SJCRH30 (cell line): ENCODE results near the gene UBR3. TPM values are rescaled to one million over a fixed set of nuclear protein-coding genes. Genes with fewer than 3 reads are reported as not detected.
"Not testable (repeated sequence)": the region's sequence is repeated elsewhere in the genome, so short reads cannot be mapped to it uniquely, and the experiment has no call there.

ENCODE experiments used
- DNase-seq, 2 experiments: peaks; one replicate each; pipeline ENCODE4 v3.0.0-alpha.2; 2015 to 2020
- H3K27ac ChIP-seq: fragments of 250-450 bp; sonication (Bioruptor Pico); 2 replicates; pipeline ENCODE4 v1.5.1; 2020; ENCODE audit warnings: mild to moderate bottlenecking, moderate library complexity
- H3K27me3 ChIP-seq: fragments of 250-450 bp; sonication (Bioruptor Pico); 2 replicates; pipeline ENCODE4 v1.5.1; 2020; ENCODE audit warnings: mild to moderate bottlenecking, moderate library complexity
- H3K36me3 ChIP-seq: fragments of 250-450 bp; sonication (Bioruptor Pico); 2 replicates; pipeline ENCODE4 v1.5.1; 2020; ENCODE audit warnings: mild to moderate bottlenecking, moderate library complexity
- H3K4me1 ChIP-seq: fragments of 250-450 bp; sonication (Bioruptor Pico); 2 replicates; pipeline ENCODE4 v1.5.1; 2020; ENCODE audit warnings: mild to moderate bottlenecking, moderate library complexity
- H3K4me3 ChIP-seq: fragments of 250-450 bp; sonication (Bioruptor Pico); 2 replicates; pipeline ENCODE4 v1.5.1; 2020; ENCODE audit warnings: mild to moderate bottlenecking, moderate library complexity
- H3K9me3 ChIP-seq: fragments of 250-450 bp; sonication (Bioruptor Pico); replicated peaks from 2 replicates; pipeline ENCODE4 v1.5.1; 2020; ENCODE audit warnings: mild to moderate bottlenecking, moderate library complexity
- total RNA-seq: library from RNA; depleted of rRNA; stranded (reverse); fragments of >200 nt; shearing (Covaris generic); gene quantifications from 2 replicates; pipeline ENCODE4 v1.2.3, GENCODE V29; 2014; rRNA removed

UBR3 gene
- total RNA-seq, 1 experiment from 2014 or later, result 31.4 TPM

DNA sequence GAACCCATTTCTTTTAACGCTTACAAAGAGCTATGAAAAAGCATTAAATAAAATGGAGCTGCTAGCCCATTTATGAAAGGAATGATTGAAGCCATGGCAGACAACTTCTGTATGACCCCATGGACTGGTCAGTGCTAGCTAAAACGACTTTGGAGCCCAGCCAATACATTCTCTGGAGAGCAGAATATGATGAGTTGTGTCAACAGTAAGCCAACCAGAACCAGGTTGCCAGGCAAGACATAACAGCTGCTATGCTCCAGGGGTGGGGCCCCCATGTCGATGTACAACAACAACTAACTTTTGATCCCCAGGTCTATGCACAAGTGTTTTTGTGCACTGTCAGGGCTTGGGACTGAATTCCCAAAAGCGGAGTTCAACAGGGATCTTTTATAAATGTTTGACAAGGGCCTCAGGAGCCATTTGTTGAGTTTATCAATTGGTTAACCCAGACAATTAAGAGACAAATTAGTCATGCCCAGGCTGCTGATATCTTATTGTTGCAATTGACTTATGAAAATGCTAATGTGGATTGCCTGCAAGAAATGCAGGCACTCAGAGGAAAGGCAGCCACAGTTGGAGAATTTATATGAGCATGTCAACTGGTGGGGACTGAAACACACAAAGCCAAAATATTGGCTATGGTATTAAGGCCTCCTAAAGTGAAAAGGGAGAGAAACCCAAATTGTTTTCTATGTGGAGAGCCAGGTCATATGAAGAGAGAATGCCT, 286.1 kb downstream of the UBR3 start:
- H3K9me3 ChIP-seq, result no peaks in the 10 kb centered on the region
- no peaks in the 10 kb centered on the region for H3K27me3 ChIP-seq
- DNase-seq, result peak; percentile 86 to 88
- H3K36me3 ChIP-seq, result no peaks in the 10 kb centered on the region
- peaks cover 15% of the 10 kb centered on the region for H3K4me1 ChIP-seq
- peak overlapping the region; percentile 19; the same call in 1 of the 2 replicates for H3K4me3 ChIP-seq
- peak overlapping the region; percentile 61 for H3K27ac ChIP-seq

DNA sequence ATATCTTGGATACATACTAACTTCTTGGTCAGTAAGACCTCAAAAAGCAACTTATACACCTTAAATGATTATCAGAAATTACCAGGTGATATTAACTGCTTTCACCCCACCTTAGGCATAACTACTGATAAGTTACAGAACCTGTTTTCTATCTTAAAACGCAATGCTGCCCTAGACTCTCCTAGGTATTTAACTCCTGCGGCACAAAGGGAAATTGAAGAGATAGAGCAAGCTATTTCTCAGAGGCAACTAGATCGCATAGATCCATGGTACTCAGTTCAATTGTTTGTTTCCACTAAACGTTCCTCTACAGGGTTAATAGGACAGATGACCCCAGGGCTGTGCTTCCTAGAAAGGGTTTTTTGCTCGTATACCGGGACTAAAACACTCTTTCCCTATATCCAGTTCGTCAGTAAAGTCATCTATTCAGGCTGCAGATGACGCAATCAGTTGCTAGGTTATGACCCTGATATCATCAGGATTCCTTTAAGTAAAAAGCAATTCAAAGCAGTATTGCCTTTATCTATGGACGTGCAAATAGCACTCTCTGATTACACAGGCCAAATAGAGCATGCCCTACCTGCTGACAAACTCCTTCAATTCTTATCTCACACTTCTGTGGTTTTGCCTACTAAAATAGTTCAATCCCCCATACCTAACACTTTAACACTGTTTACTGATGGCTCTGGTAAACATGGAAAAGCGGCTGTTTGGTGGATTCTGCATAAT, 288.4 kb downstream of the UBR3 start:
- Histone ChIP-seq H3K4me3 (no peak overlapping the region), H3K4me1 (peaks cover 15% of the 10 kb centered on the region), H3K27me3 (no peaks in the 10 kb centered on the region), H3K9me3 (no peaks in the 10 kb centered on the region), H3K27ac (no peak overlapping the region), H3K36me3 (no peaks in the 10 kb centered on the region)
- DNase-seq, result no peak

DNA sequence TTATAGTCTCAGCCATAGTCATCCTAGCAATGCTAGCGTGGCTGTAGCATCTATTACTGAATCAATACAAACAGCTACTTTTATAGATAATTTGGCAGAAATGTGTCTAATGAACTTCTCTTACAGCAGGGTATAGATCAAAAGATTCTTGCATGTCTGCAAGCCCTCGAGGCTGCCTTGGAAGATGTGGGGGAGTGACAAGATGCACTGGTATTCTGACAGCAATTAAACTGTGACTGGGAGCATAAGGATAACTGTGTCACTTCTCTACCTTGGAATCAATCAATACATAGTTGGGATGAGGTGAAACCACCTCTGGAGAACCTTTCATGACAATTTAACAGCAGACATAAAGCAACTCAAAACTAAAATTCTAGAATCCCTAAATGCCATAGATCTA, 291.4 kb downstream of the UBR3 start:
- Histone ChIP-seq H3K27me3 (no peaks in the 10 kb centered on the region), H3K4me1 (peaks cover 5% of the 10 kb centered on the region; the same call in 1 of the 2 replicates), H3K4me3 (no peak overlapping the region), H3K27ac (no peak overlapping the region), H3K9me3 (no peaks in the 10 kb centered on the region), H3K36me3 (no peaks in the 10 kb centered on the region)
- no peak for DNase-seq

DNA sequence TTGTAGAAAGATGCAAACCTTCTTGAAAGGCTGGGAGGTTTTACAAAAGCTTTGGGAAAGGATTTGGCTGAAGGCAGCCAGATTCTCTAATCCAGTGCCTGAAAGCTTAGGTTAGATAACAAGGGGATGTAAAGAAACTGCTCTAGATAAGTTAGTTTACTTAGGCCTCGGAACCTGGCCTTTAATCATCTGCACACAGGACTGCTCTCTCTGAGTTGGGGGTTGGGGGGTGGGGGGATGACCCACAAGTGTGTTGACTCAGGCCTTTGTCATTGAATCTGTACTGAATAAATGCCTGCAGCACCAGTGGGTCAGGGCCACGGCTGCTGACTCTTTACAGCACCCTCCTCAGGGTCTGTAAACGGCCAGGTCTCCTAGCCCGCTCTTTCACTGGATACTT, 292.1 kb downstream of the UBR3 start:
- not testable (repeated sequence) for DNase-seq, H3K9me3 ChIP-seq, H3K4me1 ChIP-seq, H3K4me3 ChIP-seq, H3K27me3 ChIP-seq, H3K36me3 ChIP-seq, H3K27ac ChIP-seq

DNA sequence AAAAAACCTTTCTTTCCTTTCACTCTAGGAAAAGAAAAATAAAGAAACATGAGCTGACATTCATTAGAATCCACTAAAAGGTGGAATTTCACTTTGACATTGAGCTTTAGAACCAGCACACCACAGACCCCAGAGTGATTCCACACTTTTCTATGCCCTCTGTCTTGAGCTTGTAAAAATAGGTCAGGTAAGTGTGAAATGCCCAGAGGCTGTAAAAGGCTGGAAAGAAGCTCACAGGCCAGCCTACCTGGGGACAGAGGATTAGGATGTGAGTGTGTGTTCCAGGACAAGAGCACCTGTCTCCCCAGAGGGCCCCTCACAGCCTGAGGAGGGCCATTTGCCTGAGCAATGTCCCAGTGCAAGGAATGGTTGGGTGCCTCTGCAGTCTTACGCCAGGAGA, 294.4 kb downstream of the UBR3 start:
- Histone ChIP-seq H3K4me3 (no peak overlapping the region), H3K36me3 (no peaks in the 10 kb centered on the region), H3K27ac (no peak overlapping the region), H3K4me1 (no peaks in the 10 kb centered on the region), H3K27me3 (no peaks in the 10 kb centered on the region), H3K9me3 (no peaks in the 10 kb centered on the region)
- no peak for DNase-seq

DNA sequence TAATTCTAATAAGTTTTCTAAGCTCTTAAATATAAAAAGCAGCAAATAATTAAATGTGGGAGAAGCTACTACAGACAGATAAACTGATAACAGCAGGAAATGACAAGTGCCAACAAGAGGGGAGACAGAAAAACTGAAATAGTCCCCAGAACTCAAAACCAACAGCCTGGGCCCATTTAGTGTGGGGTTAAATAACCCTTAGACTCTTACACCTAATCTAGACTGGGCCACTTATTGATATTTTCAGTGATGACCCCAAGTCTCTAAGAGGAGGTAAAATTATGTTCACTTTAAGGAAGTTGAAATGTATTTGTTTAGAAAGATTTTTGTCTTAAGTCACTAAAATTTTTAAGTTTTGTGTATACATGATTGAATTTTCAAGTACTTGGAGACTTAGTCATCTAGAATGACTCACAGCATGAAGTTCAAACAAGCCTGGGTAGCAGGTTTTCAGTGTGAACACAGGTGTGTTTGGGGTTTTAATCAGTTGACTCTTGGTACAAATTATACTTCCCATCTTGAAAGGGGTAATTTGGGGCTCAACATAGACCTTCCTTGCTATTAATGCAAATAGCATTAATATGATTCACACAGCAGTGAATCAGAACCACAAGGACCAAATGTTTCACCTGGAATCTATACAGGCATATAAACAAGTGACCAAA, 295.8 kb downstream of the UBR3 start:
- DNase-seq, result no peak
- Histone ChIP-seq H3K9me3 (no peaks in the 10 kb centered on the region), H3K27ac (no peak overlapping the region), H3K36me3 (no peaks in the 10 kb centered on the region), H3K27me3 (no peaks in the 10 kb centered on the region), H3K4me1 (no peaks in the 10 kb centered on the region), H3K4me3 (no peak overlapping the region)

DNA sequence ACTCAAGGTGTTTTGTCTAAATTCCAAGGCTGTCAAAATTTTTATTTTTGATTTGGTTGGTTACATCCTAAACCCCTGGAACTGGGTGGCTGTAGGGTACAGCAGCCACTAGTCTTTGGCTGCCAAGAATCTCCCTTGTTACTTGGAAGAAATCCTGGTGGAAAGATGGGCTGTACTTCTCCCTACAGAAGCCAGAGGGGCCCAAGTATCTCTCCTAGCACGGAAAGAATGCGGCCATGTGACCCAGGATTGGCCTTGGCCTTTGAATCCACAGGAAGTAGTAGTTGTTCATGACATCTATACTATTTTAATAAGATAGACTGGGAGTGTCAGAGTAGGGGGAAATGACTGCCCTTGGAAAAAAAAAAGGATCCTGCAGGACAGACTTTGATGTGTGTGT, 296.3 kb downstream of the UBR3 start:
- no peaks in the 10 kb centered on the region for H3K4me1 ChIP-seq
- no peak overlapping the region for H3K27ac ChIP-seq
- no peaks in the 10 kb centered on the region for H3K9me3 ChIP-seq
- no peak for DNase-seq
- no peaks in the 10 kb centered on the region for H3K27me3 ChIP-seq
- no peaks in the 10 kb centered on the region for H3K36me3 ChIP-seq
- no peak overlapping the region for H3K4me3 ChIP-seq

DNA sequence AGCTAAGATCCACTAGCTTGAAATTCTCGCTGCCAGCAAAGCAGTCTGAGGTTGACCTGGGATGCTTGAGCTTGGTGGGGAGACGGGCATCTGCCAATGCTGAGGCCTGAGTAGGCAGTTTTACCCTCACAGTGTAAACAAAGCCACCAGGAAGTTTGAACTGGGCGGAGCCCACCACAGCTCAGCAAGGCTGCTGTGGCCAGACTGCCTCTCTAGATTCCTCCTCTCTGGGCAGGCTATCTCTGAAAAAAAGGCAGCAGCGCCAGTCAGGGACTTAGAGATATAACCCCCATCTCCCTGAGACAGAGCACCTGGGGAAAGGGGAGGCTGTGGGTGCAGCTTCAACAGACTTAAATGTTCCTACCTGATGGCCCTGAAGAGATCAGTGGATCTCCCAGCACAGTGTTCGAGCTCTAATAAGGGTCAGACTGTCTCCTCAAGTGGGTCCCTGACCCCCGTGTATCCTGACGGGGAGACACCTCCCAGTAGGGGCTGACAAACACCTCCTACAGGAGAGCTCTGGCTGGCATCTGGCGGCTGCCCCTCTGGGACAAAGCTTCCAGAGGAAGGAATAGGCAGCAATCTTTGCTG, 299.0 kb downstream of the UBR3 start:
- H3K36me3 ChIP-seq, H3K27ac ChIP-seq, H3K4me1 ChIP-seq, H3K27me3 ChIP-seq, H3K9me3 ChIP-seq, H3K4me3 ChIP-seq, DNase-seq: not testable (repeated sequence)

Other genes starting within 250 kb of the UBR3 start
- 41.1 and 56.2 TPM in 2 replicates for gene PPIG, start 243.1 kb upstream of the UBR3 start, total RNA-seq
- gene CFAP210, start 133.0 kb upstream of the UBR3 start, total RNA-seq, result not detected in 2 replicates
- 4.7 and 4.9 TPM in 2 replicates for gene PHOSPHO2, start 133.0 kb upstream of the UBR3 start, total RNA-seq
- gene KLHL23, start 93.6 kb upstream of the UBR3 start, total RNA-seq, result 51.1 and 52.3 TPM in 2 replicates
- 225 and 256 TPM in 2 replicates for gene SSB, start 28.6 kb upstream of the UBR3 start, total RNA-seq
- gene METTL5, start 2.5 kb upstream of the UBR3 start, total RNA-seq, result 40.5 and 41.2 TPM in 2 replicates